HFFc6 (cell line): Measurements from ENCODE around the gene PER1. TPM values are rescaled to one million over a fixed set of nuclear protein-coding genes. Genes with fewer than 3 reads are reported as not detected.

Source experiments
- DNase-seq: peaks from one replicate; pipeline ENCODE4 v3.0.0-alpha.2; 2018
- H3K27ac Mint-ChIP-seq: 2 replicates; pipeline ENCODE4 v1.8.0; 2020; ENCODE audit warnings: mild to moderate bottlenecking, mixed read lengths
- H3K27me3 Mint-ChIP-seq: 2 replicates; pipeline ENCODE4 v1.8.0; 2021; ENCODE audit warnings: mild to moderate bottlenecking, moderate library complexity, mixed read lengths; ENCODE audit not compliant: insufficient read depth
- H3K36me3 Mint-ChIP-seq: 2 replicates; pipeline ENCODE4 v1.8.0; 2021; ENCODE audit warnings: low read depth, mixed read lengths
- H3K4me1 Mint-ChIP-seq: 2 replicates; pipeline ENCODE4 v1.8.0; 2020; ENCODE audit warnings: low read depth, mixed read lengths
- H3K4me3 Mint-ChIP-seq: 2 replicates; pipeline ENCODE4 v1.8.0; 2020; ENCODE audit warnings: mild to moderate bottlenecking, moderate library complexity, mixed read lengths
- H3K9me3 Mint-ChIP-seq: 2 replicates; pipeline ENCODE4 v1.8.0; 2020; ENCODE audit warnings: mild to moderate bottlenecking, mixed read lengths
- total RNA-seq, 6 experiments: library from RNA; stranded (reverse); fragmentation: NEBNext Ultra II Directional; extraction: Animal tissue kit (Norgen Biotek cat#: 25700); gene quantifications; 2 replicates in 1 of 6; 3 replicates in 5 of 6; pipeline ENCODE4 v1.2.3, GENCODE V29; 2021
- TF ChIP-seq, protein P1 (sequence below): fragments of 200-600 bp; sonication (generic); IDR thresholded peaks from 2 replicates; pipeline ENCODE4 v1.5.0; 2021; ENCODE audit warnings: antibody characterized with exemption, mild to moderate bottlenecking

Gene PER1
- total RNA-seq, 6 experiments from 2014 or later: 18.9 to 31.8 (median 26.9) TPM

DNA sequence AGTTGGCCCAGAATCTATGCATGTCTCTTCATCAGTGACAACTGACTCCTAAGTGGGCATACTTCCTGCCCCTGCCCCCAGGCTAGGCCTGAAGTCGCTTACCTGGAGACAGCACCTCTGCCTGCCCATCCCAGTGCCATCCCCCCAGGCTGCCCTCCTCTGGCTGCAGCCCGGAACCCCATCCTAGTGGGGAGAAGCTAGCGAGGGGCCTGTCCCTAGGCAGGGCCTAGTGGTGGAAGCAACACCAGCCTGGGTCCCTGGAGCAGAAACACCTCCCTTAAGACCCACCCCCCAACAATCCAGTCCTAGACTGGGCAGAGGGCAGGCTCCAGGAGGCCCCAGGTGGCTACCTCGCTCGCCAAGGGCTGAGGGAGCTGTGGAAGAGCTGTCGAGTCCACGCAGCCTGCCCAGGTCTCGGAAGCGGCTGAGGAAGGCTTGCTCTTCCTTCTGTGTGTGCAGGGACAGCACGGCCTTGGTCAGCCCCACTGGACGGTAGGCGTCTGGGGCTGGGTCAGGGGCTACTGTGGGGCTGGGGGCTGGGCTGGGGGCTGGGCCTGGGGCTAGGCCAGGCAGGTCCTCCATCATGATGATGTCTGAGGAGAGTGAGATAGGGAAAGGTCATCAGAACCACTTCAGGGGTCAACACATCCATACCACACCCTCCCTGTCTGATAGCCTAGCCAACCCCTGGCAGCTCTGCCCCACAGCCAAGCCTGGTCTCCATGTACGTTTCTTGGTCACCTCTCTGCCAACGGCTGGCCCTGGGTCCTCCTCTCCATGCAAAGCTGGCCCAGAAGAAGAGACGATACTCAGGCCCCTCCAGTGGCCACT lies 7.6 kb downstream of the PER1 start:
- DNase-seq: no peak
- Mint-ChIP-seq H3K27ac (no peak overlapping the region), H3K36me3 (peaks cover 20% of the 10 kb centered on the region), H3K9me3 (no peaks in the 10 kb centered on the region), H3K27me3 (peaks cover 36% of the 10 kb centered on the region), H3K4me3 (no peak overlapping the region), H3K4me1 (no peaks in the 10 kb centered on the region)
- TF ChIP-seq, protein P1, sequence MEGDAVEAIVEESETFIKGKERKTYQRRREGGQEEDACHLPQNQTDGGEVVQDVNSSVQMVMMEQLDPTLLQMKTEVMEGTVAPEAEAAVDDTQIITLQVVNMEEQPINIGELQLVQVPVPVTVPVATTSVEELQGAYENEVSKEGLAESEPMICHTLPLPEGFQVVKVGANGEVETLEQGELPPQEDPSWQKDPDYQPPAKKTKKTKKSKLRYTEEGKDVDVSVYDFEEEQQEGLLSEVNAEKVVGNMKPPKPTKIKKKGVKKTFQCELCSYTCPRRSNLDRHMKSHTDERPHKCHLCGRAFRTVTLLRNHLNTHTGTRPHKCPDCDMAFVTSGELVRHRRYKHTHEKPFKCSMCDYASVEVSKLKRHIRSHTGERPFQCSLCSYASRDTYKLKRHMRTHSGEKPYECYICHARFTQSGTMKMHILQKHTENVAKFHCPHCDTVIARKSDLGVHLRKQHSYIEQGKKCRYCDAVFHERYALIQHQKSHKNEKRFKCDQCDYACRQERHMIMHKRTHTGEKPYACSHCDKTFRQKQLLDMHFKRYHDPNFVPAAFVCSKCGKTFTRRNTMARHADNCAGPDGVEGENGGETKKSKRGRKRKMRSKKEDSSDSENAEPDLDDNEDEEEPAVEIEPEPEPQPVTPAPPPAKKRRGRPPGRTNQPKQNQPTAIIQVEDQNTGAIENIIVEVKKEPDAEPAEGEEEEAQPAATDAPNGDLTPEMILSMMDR: no peak

DNA sequence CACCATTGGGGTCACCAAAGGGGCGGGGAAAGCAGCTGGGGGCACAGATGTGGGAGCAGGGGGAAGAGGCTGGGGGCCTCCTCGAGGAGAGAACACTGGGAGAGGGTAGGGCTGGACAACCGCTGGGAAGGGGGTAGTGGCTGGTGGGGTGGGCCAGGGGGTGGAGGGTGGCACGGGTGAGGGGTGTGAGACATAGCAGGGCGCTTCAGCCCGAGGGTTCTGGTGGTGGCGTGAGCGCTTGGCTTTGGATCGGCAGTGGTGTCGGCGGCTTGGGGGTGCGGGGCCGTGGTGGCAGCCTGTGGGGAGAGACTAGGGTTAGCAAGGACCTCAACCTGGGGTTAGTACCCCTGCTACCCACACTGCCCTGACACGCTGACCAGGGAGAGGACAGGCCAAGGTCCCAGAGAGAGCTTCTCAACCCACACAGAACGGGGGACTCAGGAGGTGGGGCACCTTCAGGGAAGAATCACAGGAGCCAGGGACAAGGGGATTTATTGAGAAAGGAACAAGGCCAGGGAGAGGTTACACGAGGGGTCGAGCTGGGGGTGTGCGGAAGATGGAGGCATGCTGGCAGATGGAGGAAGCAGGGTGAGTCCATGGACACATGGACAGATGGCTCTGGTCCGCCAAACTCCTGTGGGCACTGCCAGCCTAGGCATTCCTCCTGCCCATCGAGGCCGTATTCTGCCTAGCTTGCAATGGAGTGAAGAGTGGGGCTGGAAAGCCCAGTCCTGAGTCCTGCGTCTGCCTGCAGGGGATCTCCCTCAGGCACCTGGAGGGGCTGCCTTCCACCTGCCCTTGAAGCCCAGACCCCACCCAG lies 8.4 kb downstream of the PER1 start:
- TF ChIP-seq, protein P1: no peak
- Mint-ChIP-seq H3K4me1 (no peaks in the 10 kb centered on the region), H3K4me3 (no peak overlapping the region), H3K27me3 (peaks cover 34% of the 10 kb centered on the region), H3K27ac (peak overlapping the region; percentile 8; the same call in 1 of the 2 replicates), H3K36me3 (peaks cover 20% of the 10 kb centered on the region), H3K9me3 (no peaks in the 10 kb centered on the region)
- no peak for DNase-seq

DNA sequence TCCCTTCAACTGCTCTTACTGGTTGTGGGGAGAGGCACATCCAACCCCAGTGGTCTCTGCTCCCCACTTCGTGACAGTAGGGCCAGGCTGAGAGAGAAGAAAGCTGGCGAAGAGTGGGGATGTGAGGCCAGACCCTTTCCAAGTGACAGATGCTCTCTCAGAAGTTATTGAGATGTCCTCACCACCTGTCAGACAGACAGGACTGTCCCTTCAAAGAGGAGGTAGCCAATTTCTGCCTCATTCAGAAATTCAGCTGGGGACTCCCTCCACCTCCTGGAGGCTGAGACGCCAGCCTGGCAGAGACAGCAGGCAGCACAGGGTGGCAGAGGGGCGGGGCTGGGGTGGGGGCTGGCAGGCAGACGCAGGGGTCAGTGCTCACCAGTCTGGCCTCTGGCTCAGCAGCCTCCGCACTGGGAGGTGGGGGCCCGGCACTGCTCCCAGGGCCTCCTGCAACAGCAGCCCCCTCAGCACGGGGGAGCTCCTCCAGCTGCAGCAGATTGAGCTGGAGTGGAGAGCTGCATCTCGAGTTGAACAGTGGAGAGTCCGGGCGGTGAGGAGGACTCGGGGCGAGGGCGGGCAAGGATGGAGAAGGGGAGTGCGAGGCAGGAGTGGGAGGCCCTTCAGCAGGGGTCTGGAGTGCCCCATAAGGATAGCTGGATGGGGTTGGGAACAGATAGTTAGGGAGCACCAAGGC lies 9.2 kb downstream of the PER1 start:
- Mint-ChIP-seq H3K27me3 (peaks cover 29% of the 10 kb centered on the region), H3K4me1 (no peaks in the 10 kb centered on the region), H3K27ac (no peak overlapping the region), H3K36me3 (peaks cover 20% of the 10 kb centered on the region), H3K9me3 (no peaks in the 10 kb centered on the region), H3K4me3 (no peak overlapping the region)
- DNase-seq: no peak
- TF ChIP-seq, protein P1: no peak

DNA sequence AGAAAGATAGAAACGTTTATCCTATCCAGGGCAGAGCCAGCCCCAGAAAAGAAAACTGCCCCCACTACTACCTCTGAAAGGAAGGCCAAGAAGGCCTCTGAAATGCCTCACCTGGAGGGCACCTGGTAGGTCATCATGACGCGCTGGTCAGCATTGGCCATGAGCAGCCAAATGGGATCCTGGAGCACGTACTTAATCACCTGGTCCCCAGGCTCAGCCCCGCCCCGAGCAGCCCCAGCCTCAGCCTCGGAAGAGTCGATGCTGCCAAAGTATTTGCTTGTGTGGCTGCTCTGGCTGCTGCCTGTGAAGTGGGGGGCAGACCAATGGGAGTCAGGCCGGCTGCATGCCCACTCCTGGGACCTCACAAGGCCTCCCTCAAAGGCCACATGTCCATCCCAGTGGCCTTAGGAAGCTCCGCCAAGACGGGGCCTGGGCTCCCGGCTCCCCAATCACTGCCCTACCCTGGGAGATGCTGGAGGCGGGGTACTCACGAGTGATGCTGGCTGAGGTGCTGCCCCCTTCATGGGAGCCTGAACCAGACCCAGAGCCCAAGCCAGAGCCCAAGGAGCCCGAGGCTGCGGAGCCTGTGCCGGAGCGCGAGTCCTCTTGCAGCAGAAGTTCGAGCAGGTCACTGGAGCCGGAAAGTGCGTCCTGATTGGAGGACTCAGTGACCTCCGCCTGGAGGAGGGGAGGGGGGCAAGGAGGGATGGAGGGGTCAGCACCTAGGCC lies 9.9 kb downstream of the PER1 start:
- TF ChIP-seq, protein P1: no peak
- no peak overlapping the region for H3K4me3 Mint-ChIP-seq
- H3K9me3 Mint-ChIP-seq: no peaks in the 10 kb centered on the region
- H3K36me3 Mint-ChIP-seq: peaks cover 16% of the 10 kb centered on the region
- peaks cover 24% of the 10 kb centered on the region for H3K27me3 Mint-ChIP-seq
- no peak overlapping the region for H3K27ac Mint-ChIP-seq
- DNase-seq: no peak
- H3K4me1 Mint-ChIP-seq: no peaks in the 10 kb centered on the region

DNA sequence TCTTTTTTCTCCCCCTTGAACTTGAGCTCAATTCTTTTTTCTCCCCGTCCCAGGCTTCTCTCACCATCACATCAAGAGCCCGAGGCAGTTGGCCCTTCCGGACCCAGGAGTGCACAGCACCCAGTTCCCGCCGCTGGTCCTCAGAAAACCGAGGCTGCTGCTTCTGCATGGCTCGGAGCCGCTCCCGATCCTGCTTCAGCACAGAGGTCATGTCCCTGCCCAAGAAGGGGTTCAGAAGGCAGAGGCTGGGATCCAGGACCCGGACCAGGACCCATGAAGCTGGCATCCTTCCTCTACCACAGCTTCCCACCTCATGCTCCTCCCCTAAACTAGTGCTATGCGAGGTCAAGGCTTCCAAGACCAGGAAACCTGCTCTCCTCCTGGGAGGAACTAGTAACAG lies 10.5 kb downstream of the PER1 start:
- TF ChIP-seq, protein P1: no peak
- peaks cover 13% of the 10 kb centered on the region for H3K36me3 Mint-ChIP-seq
- H3K4me3 Mint-ChIP-seq: peak overlapping the region; percentile 24; the same call in 1 of the 2 replicates
- H3K27ac Mint-ChIP-seq: no peak overlapping the region
- peaks cover 24% of the 10 kb centered on the region for H3K27me3 Mint-ChIP-seq
- no peaks in the 10 kb centered on the region for H3K9me3 Mint-ChIP-seq
- no peak for DNase-seq
- no peaks in the 10 kb centered on the region for H3K4me1 Mint-ChIP-seq
